Middle frontal gyrus (tissue), 1 donor: Measurements from ENCODE around the gene RFC2.

ENCODE experiments used
- DNase-seq: peaks from one replicate; pipeline ENCODE4 v3.0.0-alpha.2; 2015; ENCODE audit warnings: low spot score; ENCODE audit errors: extremely low spot score

The RFC2 gene

DNA sequence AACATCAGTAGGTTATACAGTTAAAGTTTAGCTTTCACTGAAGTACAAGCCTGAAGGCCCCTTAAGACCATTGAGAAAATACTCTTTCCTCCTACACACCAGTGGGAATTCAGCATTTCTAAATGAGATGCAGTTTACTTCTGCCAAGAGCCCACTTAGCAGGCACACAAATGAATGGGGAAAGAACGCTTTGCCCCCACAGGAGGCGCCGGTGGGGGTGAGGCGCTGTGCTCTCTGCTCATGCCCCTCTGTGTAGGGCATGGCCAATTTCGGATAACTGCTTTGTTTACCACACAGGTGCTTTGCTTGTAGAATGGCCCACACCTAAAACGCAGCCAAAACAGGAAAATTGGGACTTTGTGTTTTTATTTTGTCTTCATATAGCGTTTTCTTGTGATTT, 60.3 kb downstream of the RFC2 start:
- DNase-seq = no peak

DNA sequence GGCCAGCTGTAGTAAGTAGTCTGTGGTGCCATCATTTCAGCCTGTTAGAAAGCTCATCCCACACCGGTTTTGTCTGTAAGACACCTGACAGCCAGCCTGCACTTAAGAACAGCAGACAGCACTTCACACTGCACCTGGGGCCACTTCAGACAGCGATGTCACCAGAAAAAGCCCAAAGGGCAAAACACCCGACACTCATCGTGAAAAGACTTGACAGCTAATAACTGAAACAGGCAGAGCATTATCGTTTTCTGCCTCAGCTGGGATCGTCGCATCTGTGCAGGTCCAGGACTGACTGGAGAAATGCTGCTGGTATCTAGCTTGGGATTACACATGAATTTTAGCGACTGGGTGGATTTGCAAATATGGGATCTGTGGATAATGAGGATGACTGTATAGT, 61.1 kb downstream of the RFC2 start:
- no peak for DNase-seq

DNA sequence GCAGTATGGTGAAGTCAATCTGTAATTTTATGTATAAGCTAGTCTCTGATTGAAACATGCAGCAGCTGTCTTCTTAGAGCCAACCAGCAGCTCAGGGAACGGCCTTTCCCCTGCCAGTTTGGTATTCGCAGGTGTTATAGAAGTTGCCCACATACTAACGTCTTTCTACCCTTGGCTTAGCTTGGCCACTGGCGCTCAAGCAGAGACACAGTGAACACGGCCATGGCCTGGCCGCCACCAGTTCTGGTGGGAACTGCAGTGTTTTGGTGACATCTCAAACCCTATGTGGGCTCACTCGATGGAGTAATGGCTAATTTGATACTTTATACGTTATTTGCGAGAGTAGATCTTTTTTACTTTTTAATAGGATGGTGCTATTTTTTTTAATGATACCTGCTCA, 63.0 kb downstream of the RFC2 start:
- DNase-seq = no peak

DNA sequence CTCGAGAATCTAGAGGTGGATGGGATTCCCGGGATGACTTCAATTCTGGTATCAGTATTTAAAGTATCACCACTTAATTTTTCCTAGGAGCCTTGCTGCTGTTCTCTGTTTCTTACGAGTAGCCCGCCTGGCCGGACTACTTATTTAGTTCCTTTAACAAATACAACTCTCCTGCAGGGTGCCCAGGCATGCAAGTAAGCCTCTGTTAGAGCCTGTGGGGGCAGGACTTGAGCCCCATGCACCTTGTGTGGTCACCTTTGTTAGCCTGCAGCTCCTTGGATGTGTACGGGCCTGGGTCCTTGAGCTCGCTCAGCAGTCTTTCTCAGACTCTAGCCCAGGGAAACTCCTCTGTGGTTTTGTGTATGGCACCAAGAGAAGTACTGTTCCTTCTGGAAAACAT, 63.9 kb downstream of the RFC2 start:
- no peak for DNase-seq

DNA sequence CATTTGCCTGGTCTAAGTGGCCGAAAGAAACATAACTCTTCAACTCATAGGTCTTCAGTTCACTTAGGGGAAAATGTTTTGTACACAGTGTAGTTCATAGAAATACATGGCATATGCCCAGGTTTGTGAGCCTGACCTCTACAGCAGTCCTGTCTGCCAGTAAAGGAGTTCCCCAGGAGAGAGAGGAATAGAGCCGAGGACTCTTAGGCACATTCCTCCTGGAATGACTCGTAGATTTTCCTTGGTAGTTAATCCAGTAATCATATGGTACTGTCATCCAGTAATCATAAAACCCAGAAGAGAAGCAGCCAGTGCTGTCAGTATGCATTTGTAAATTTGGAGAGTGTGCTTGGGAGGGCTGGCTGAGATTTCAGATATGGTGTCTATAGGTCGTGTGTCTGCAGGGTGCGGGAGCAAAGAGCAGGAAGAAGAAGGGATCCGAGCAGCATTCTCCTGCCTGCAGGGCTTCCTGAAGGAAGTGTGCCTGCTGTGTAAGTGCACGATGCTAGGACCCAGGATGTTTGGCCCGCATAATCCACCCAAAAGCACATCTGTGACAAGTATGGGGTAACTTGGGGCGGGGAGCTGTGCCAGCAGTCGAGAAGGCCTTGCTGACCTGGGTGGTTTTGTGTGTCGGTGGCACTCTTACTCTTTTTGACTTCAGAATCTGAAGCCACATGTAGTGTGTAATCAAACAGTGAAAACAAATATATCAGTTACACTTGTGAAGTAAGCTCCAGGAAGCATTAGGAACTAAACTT, 66.1 kb downstream of the RFC2 start:
- DNase-seq = no peak

DNA sequence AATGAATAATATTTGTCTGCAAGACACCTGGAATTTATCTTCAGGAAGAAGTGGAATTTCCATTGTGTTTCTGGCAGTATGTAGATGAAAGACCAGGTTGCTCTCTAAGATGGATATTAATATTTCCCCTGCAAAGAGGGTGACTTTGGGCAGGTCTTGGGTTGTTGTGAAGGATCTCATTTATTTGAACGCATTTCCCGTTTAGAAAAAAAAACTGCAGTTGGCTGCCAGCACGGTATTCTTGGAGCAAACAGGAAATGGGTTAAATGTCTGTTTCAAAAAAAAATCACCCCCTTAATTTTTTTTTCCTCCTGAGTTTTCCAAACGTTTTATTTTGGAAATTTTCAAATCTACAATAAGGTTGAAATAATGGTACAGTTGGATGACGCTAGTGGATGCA, 68.6 kb downstream of the RFC2 start:
- no peak for DNase-seq

DNA sequence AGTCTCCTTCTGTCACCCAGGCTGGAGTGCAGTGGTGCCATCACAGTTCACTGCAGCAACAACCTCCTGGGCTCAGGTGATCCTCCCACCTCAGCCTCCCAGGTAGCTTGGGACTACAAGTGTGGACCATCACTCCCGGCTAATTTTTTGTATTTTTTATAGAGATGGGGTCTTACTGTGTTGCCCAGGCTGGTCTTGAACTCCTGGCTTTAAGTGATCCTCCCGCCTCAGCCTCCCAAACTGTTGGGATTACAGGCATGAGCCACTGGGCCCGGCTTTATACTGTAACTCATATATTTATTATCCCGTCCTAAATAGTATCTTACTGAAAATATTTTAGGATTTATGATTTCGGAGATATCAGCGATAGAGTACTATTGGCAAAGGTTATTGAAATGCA, 69.2 kb downstream of the RFC2 start:
- no peak for DNase-seq

DNA sequence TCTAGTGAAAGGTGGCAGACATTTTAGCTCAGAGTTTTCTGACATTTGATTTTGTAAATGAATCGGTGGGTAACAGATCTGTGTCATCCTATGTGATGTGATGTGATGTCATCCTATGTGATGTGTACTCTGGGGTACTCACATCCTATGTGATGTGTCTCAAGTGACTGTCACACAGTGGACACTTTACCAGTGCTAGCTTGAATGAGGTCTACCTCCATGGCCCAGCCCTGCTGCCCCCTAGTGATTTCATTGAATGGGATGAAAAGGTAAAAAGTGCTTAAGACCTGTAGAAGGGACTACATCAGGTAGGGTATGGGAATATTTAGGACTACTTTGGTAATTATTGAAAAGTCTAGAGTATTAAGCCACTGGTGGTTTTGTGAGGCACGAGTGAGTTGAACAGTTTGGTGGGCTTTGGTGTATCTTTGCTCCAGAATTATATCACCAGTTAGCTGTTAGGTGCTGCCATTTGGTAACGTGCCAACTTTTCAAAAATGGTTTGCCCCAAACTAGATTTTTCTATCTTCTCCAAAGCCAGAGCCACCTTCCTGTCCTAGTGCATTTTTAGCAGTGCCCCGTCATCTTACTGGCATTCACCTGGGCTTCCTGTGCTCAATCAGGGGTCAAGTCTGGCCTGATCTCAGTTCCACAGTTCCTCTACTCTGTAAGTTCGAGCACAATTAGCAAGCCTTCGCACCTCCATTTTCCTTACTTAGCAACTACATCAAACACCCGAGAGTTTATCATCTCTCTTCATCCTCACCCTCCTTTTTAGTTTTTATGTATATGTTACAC, 70.3 kb downstream of the RFC2 start:
- DNase-seq = no peak

DNA sequence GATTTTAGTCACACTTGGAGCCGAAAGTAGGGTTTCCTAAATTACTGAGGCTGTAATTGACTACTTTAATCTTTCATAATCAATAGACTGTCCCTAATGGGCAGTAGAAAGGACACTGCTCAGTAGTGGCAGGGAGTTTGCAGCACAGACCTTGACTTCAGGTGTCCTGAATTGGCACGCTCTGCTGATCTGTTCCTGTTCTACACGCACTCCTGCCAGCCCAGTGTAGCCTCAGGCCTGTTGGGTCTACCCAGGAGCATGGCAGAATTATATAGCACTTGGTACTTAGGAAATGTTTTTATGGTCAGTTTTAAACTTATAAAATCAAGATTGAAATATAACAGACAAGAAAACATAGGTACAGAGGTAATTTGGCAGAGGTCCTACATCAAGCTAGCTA, 71.1 kb downstream of the RFC2 start:
- no peak for DNase-seq

DNA sequence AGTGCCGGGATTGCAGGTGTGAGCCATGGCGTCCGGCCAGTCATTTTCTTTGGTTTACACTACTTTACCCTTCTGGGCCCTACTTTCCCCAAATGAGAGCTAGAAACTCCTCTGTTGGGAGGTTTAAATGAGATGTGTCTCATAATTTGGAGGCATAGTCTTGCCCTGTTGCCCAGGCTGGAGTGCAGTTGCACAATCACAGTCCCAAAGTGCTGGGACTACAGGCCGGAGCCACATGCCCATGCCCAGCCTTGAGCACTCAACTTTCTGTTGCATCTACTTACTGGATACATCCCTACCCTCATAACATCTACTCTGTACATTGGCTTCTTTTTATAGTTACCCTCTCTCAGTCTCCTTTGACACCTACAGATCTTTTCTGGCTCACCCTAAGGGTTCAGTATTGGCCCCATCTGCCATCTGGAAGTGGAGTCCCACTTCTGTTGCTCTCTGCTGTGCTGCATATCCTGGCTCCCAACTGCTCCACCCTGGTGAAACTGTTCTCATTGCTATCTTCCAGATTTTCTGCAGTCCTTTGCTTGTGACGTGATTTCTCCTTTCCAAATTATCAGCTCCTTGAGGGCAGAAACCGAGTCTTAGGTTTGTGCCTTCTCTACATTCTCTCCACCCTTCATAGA, 71.6 kb downstream of the RFC2 start:
- DNase-seq = no peak

DNA sequence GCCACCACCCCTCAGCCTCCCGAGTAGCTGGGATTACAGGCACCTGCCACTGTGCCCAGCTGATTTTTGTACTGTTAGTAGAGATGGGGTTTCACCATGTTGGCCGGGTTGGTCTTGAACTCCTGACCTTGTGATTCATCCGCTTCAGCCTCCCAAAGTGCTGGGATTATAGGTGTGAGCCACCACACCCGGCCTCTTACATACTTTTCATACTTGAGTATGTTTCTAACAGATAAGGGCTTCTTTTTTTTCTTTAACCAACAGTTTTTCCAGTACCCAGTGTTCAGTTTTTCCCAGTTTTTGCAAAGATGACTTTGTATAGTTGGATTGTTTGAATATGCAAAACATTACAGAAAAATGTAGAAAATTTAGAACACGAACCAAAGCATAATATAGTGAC, 72.4 kb downstream of the RFC2 start:
- no peak for DNase-seq
